ENCODE measurements around the gene HPS4.

Gene HPS4

GRCh38 chr22:26487996-26488395 is 4.4 kb upstream of the HPS4 start:
- Histone ChIP-seq H3K9ac (ENCODE audit: low read depth, low read length) (peak overlapping the region; percentile 21; the same call in 1 of the 2 replicates), H3K4me2 (ENCODE audit: insufficient read depth, low read length) (peak overlapping the region; percentile 12; the same call in 1 of the 2 replicates), H2AFZ (ENCODE audit: low read depth, low read length) (no peak overlapping the region), H3K9me3 (ENCODE audit: insufficient read depth, low read length, severe bottlenecking) (no peaks in the 10 kb centered on the region), H4K20me1 (ENCODE audit: insufficient read depth, low read length) (no peaks in the 10 kb centered on the region; the same call in 1 of the 2 replicates), H3K27me3 (ENCODE audit: insufficient read depth, low read length, poor library complexity) (no peaks in the 10 kb centered on the region), H3K4me1 (ENCODE audit: insufficient read depth, low read length) (peaks cover 58% of the 10 kb centered on the region), H3K36me3 (ENCODE audit: insufficient read depth, low read length) (peaks cover 61% of the 10 kb centered on the region), H3K27ac (ENCODE audit: low read length) (peak overlapping the region; percentile 73), H3K4me3 (ENCODE audit: low read depth in 1 of 2, low read length in 2 of 2) (no peak overlapping the region), H3K79me2 (ENCODE audit: insufficient read depth, low read length) (peaks cover 45% of the 10 kb centered on the region)
- ATAC-seq (ENCODE audit: insufficient read depth, low read depth) = peak; percentile 27
- DNase-seq = peak; percentile 66
- TF ChIP-seq CTCF (IDR thresholded peaks at IDR 0.05; ENCODE audit: borderline replicate concordance, extremely low read depth, low read length, poor library complexity, severe bottlenecking) (no peak), EZH2 (IDR thresholded peaks at IDR 0.05; ENCODE audit: borderline replicate concordance, low read depth, low read length, severe bottlenecking) (no peak)

- H3K79me2 ChIP-seq (ENCODE audit: insufficient read depth, low read length) = peaks cover 52% of the 10 kb centered on the region
- TF ChIP-seq EZH2 (IDR thresholded peaks at IDR 0.05; ENCODE audit: borderline replicate concordance, low read depth, low read length, severe bottlenecking) = no peak
- TF ChIP-seq CTCF (IDR thresholded peaks at IDR 0.05; ENCODE audit: borderline replicate concordance, extremely low read depth, low read length, poor library complexity, severe bottlenecking) = no peak
- peak overlapping the region; percentile 90; the same call in 1 of the 2 replicates for H3K4me2 ChIP-seq (ENCODE audit: insufficient read depth, low read length)
- DNase-seq (no peak), ATAC-seq (ENCODE audit: insufficient read depth, low read depth) (no peak)
- H2AFZ ChIP-seq (ENCODE audit: low read depth, low read length) = no peak overlapping the region
- no peak overlapping the region for H3K4me3 ChIP-seq (ENCODE audit: low read depth in 1 of 2, low read length in 2 of 2)
- H4K20me1 ChIP-seq (ENCODE audit: insufficient read depth, low read length) = no peaks in the 10 kb centered on the region
- H3K9me3 ChIP-seq (ENCODE audit: insufficient read depth, low read length, severe bottlenecking) = no peaks in the 10 kb centered on the region
- peaks cover 74% of the 10 kb centered on the region for H3K4me1 ChIP-seq (ENCODE audit: insufficient read depth, low read length)
- H3K9ac ChIP-seq (ENCODE audit: low read depth, low read length) = no peak overlapping the region
- H3K36me3 ChIP-seq (ENCODE audit: insufficient read depth, low read length) = peaks cover 52% of the 10 kb centered on the region
- no peak overlapping the region; the same call in 1 of the 2 replicates for H3K27ac ChIP-seq (ENCODE audit: low read length)
- H3K27me3 ChIP-seq (ENCODE audit: insufficient read depth, low read length, poor library complexity) = no peaks in the 10 kb centered on the region
Observed at GRCh38 chr22:26486394-26486793, 2.8 kb upstream of the HPS4 start.

GRCh38 chr22:26485806-26486390 is 2.3 kb upstream of the HPS4 start:
- Histone ChIP-seq H3K79me2 (ENCODE audit: insufficient read depth, low read length) (peaks cover 56% of the 10 kb centered on the region), H2AFZ (ENCODE audit: low read depth, low read length) (no peak overlapping the region), H3K4me1 (ENCODE audit: insufficient read depth, low read length) (peaks cover 79% of the 10 kb centered on the region), H3K4me2 (ENCODE audit: insufficient read depth, low read length) (peak overlapping the region; percentile 90), H3K27ac (ENCODE audit: low read length) (peak overlapping the region; percentile 32), H3K27me3 (ENCODE audit: insufficient read depth, low read length, poor library complexity) (no peaks in the 10 kb centered on the region), H4K20me1 (ENCODE audit: insufficient read depth, low read length) (no peaks in the 10 kb centered on the region), H3K9me3 (ENCODE audit: insufficient read depth, low read length, severe bottlenecking) (no peaks in the 10 kb centered on the region), H3K9ac (ENCODE audit: low read depth, low read length) (peak overlapping the region; percentile 9; the same call in 1 of the 2 replicates), H3K36me3 (ENCODE audit: insufficient read depth, low read length) (peaks cover 51% of the 10 kb centered on the region), H3K4me3 (ENCODE audit: low read depth in 1 of 2, low read length in 2 of 2) (peak overlapping the region in 1 of 2 experiments; percentile 18; a peak in 1 of 4 replicates)
- TF ChIP-seq CTCF (IDR thresholded peaks at IDR 0.05; ENCODE audit: borderline replicate concordance, extremely low read depth, low read length, poor library complexity, severe bottlenecking) (no peak), EZH2 (IDR thresholded peaks at IDR 0.05; ENCODE audit: borderline replicate concordance, low read depth, low read length, severe bottlenecking) (no peak)
- ATAC-seq (ENCODE audit: insufficient read depth, low read depth) = no peak
- DNase-seq = no peak
